GM18508 (cell line): Measurements from ENCODE around the gene SPATA4.

Source experiments
- ATAC-seq: cut with Tn5 transposase; IDR thresholded peaks from one replicate; pipeline ENCODE4 v1.9.1; 2021; ENCODE audit warnings: moderate number of reproducible peaks; ENCODE audit not compliant: insufficient read depth, unreplicated experiment

Gene SPATA4

DNA sequence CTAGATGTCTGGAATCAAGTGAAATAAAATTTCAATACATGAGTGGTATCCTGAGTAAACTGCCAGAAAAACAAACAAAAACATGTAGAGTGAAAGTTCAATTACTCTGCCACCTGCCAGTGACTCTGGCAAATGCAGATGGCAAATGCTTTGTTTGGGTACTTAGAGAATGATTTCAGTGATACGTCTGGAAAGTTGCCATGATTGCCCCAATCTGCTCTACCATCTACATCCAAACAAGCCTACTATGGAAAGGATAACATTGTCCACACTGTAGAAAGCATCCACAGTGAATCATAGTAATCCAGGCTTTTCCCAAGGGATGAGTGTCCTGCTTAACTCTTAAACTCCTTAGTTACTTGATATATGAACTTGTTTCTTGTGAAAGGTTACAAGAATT, 3.4 kb downstream of the SPATA4 start:
- ATAC-seq: no peak

DNA sequence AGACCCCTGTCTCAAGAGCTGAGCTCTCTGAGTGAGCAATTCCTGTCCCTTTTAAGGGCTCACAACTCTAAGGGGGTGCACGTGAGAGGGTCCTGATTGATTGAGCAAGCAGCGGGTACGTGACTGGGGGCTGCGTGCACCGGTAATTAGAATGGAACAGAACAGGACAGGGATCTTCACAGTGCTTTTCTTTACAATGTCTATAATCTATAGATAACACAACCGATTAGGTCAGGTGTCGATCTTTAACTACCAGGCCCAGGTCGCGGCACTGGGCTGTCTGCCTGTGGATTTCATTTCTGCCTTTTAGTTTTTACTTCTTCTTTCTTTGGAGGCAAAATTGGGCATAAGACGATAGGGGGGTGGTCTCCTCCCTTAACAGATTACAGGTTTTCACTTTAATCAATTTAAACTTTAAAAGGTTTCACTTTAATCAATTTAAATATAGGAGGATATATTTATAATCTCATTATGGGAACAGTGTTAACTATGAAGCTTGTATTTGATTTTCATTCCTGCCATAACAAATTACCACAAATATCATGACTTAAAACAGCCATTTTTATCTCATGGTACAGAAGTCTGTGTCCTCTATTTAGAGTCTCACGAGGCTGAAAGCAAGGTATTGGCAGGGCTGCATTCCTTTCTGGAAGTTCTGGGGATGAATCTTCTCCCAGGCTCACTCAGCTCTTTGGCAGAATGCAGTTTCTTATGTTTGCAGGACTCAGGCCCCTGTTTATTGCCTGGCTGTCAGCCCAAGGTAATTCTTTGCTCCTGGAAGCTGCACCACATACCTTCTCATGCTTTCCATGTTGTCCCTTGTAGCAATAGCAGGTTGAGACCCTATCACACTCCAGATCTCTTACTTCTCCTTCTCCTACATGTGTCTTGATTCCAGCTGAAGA, 5.2 kb downstream of the SPATA4 start:
- ATAC-seq: no peak

- ATAC-seq: no peak
These were observed 6.7 kb downstream of the SPATA4 start for GRCh38 chr4:176188654-176189053.

GRCh38 chr4:176187624-176188023, 7.8 kb downstream of the SPATA4 start:
- ATAC-seq: no peak

- no peak for ATAC-seq
These were observed 8.6 kb downstream of the SPATA4 start for GRCh38 chr4:176186671-176187395.

DNA sequence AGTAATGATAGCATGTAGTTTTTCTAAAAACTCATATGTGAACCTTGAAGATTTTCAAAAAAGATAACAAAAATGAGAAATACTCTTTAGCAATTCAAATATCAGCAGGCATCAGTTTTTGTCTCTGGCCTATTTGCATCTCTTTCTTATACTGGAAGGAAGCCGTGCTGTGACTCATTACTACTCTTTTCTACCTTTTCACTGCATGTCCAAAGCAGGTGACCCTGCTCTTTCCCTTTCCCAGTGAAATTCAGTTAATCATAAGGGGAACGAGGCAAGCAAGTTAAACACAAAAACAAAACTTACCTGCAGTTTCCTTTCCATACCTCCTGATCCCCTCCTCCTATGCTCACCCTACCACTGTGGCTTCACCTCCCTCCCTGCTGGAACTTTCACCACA, 9.3 kb downstream of the SPATA4 start:
- no peak for ATAC-seq

- no peak for ATAC-seq
These were observed 10.3 kb downstream of the SPATA4 start for GRCh38 chr4:176185051-176185450.

DNA sequence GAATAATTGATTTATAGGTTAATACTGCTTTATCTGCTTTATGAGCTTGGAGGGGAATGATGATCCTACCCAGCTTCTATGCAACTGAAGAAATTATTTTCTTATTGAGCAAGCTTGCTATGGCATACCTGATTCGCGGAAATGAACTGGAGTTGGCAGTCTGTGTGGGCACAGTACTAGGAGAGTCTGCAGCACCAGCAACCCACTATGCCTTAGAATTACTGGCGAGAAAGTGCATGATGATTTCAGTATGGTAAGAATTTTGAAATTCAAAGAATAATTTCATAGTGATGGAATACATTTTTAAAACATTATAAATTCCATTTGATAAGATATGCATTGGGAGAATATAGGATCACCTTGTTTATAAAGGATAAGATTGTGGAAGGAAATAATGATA, 32.3 kb downstream of the SPATA4 start:
- ATAC-seq: no peak

- no peak for ATAC-seq
These were observed 38.7 kb downstream of the SPATA4 start for GRCh38 chr4:176156656-176157055.

DNA sequence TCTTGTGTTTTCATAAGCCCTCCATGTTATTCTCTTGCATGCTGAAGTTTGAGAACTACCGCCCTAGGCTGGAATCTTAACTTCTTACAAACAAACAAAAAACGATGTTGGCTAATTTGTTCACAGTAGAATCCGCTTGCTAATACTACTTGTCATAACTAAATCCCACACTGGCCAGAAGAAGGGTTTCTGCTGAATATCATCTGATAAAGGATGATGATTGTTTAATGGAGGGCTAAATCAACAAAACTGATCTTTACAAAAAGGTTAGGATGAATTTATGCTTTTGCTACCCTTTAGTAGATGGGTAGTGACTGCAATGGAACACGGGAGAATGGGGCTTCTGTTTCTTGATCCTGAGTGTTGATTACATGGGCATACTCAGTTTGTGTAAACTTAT, 42.3 kb downstream of the SPATA4 start:
- no peak for ATAC-seq

GRCh38 chr4:176150704-176151103, 44.7 kb downstream of the SPATA4 start:
- ATAC-seq: no peak

DNA sequence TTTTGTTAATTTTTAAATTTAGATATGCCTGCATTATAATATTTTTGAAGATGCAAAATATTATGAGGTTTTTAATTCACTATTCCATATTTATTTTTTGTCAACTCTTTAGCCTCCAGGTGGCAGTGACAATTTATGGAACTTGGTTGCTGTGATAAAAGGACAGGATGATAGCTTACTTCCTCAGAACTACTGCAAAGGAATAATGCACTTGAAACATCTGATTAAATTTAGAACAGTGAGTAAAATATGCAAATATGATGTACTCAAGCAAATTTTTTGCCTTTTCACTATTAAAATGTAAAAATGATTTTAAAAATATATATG, 45.1 kb downstream of the SPATA4 start:
- no peak for ATAC-seq

GRCh38 chr4:176149680-176150355, 45.6 kb downstream of the SPATA4 start:
- no peak for ATAC-seq

DNA sequence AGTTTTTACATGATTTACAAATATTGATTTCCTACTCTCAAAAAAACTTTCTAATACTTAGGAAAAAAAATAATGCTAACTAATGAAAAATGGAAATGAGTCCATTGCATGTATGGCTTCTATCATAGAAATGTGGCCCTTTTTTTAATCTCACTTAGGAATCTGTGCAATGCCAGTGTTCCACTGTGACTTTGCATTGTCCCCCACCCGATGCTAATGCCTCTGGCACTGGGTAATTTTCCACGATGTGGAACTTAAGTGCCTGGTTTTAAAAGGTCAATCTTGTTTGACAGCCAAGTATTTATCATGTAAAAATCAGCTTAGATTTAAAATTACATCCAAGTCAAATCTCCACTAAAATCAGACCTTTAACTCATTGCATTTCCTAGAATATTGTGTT, 53.1 kb downstream of the SPATA4 start:
- no peak for ATAC-seq

DNA sequence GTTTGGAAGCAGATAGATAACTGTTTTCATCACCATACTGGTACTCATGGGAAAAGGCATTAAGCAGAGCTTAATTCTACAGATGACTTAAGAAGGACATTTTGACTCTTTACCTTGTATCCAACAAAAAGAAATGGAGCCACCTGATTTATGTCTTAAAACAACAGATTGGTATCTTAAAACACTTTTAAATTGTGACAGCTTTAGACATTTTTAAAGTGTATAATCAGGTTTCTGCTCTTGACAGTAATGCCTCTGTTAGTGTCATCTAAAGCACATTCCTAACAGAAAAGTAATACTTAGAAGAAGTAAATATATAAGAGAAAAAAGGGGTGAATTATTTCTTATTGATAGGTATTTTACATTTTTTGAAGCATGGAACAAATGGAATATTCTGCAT, 55.9 kb downstream of the SPATA4 start:
- no peak for ATAC-seq

GRCh38 chr4:176137631-176138030, 57.8 kb downstream of the SPATA4 start:
- no peak for ATAC-seq

DNA sequence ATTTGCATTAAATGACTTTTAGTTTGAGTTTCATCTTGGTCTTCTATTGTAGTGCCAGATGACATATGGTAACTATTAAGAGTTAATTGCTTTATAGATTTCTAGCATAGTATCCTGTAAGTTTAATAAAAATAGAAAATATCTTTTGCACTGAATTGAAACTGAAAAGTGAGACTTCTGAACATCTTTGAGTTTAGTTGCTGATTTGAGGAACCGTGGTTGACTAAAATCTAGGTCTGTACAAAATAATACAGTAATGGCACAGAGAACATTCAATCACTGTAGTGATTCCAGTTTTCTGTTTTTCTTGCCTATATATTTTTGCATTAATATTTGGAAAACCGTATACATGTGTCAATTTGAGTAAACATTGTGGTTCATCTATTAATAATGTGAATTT, 60.7 kb downstream of the SPATA4 start:
- ATAC-seq: no peak
